ENCODE measurements around the gene NUP93.

The NUP93 gene

GRCh38 chr16:56815721-56816120 lies 85.8 kb downstream of the NUP93 start:
- no peak for TF ChIP-seq CTCF (IDR thresholded peaks at IDR 0.05; ENCODE audit: control insufficient read depth, extremely low read depth, insufficient read depth)
- H3K4me3 ChIP-seq (ENCODE audit: low read depth, low read length), result no peak overlapping the region
- DNase-seq (ENCODE audit: low read depth), result peak; percentile 52

- DNase-seq (ENCODE audit: low read depth), result no peak
- H3K4me3 ChIP-seq (ENCODE audit: low read depth, low read length), result no peak overlapping the region
- TF ChIP-seq CTCF (IDR thresholded peaks at IDR 0.05; ENCODE audit: control insufficient read depth, extremely low read depth, insufficient read depth), result no peak
Measured at GRCh38 chr16:56817056-56817455, 87.1 kb downstream of the NUP93 start.

DNA sequence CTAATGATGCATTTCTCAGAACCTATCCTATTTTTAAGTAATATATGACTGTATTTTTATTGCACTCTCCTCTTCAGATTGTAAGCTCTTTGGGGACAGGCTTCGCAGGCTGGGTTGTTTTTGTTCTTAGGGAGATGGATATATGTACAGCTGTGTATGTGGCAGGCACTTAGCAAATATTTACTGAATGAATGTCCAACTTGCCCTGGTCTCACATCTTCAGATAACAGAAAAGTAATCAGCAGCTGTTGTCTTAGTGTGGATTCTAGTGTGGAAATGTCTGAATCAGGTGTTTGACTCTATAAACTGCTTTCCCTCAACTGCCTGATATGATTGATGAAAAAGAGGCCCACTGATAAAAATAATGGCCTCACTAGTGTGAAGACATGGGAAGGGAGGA lies 88.0 kb downstream of the NUP93 start:
- H3K4me3 ChIP-seq (ENCODE audit: low read depth, low read length), result no peak overlapping the region

GRCh38 chr16:56823081-56823733 lies 93.3 kb downstream of the NUP93 start:
- H3K4me3 ChIP-seq (ENCODE audit: low read depth, low read length), result no peak overlapping the region
- TF ChIP-seq CTCF (IDR thresholded peaks at IDR 0.05; ENCODE audit: control insufficient read depth, extremely low read depth, insufficient read depth), result no peak
- no peak for DNase-seq (ENCODE audit: low read depth)

More for the DNA sequence above, 88.0 kb downstream of the NUP93 start:
- TF ChIP-seq CTCF (IDR thresholded peaks at IDR 0.05; ENCODE audit: control insufficient read depth, extremely low read depth, insufficient read depth), result no peak
- DNase-seq (ENCODE audit: low read depth), result no peak

- DNase-seq (ENCODE audit: low read depth), result peak; percentile 33
- H3K4me3 ChIP-seq (ENCODE audit: low read depth, low read length), result no peak overlapping the region
- peak; percentile 39; the same call in 1 of the 2 replicates for TF ChIP-seq CTCF (IDR thresholded peaks at IDR 0.05; ENCODE audit: control insufficient read depth, extremely low read depth, insufficient read depth)
Measured at GRCh38 chr16:56824331-56824730, 94.4 kb downstream of the NUP93 start.

DNA sequence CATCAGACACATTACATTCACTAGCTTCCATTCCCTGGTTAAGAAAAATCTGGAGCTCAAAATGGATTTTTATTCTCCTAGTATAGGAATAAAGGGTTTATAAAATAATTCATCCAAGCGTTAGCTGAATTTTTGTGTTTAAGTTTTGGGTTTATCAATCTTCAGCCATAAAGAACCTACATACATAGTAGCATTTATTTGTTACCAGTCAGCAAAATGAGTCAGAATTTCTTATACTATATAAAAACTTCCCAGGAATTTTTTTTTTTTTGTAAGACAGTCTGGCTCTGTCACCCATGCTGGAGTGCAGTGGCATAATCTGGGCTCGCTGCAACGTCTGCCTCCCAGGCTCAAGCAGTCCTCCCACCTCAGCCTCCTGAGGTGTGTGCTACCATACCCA lies 94.9 kb downstream of the NUP93 start:
- TF ChIP-seq CTCF (IDR thresholded peaks at IDR 0.05; ENCODE audit: control insufficient read depth, extremely low read depth, insufficient read depth), result no peak
- no peak for DNase-seq (ENCODE audit: low read depth)

GRCh38 chr16:56825826-56826225 lies 95.9 kb downstream of the NUP93 start:
- TF ChIP-seq CTCF (IDR thresholded peaks at IDR 0.05; ENCODE audit: control insufficient read depth, extremely low read depth, insufficient read depth), result no peak
- DNase-seq (ENCODE audit: low read depth), result no peak
- H3K4me3 ChIP-seq (ENCODE audit: low read depth, low read length), result no peak overlapping the region

More for the DNA sequence above, 94.9 kb downstream of the NUP93 start:
- no peak overlapping the region for H3K4me3 ChIP-seq (ENCODE audit: low read depth, low read length)
